ENCODE measurements around the gene BTRC.

Gene BTRC

DNA sequence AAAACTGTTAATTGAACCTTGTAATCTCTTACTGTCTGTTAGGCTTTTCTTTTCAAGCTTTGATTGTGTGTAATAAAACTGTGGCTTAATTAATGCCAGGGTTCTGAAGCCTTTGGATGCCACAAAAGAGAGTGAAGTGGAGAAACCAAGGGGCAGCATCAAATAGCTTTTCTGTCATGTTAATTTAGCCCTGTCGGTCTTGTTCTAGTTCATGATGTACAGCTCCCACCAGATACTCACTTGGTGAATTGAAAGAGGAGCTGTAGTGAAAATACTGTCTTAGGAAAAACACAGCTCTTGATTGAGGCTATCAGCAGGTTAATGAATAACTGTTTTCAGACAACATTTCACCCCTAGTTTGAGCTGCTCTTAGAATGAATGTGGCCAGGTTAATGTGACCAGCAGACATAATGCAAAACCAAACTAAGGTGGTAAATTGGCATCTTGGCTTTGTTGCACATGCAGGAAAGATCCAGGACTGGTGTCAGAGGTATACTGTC, 139.9 kb downstream of the BTRC start:
- TF ChIP-seq, protein P1, sequence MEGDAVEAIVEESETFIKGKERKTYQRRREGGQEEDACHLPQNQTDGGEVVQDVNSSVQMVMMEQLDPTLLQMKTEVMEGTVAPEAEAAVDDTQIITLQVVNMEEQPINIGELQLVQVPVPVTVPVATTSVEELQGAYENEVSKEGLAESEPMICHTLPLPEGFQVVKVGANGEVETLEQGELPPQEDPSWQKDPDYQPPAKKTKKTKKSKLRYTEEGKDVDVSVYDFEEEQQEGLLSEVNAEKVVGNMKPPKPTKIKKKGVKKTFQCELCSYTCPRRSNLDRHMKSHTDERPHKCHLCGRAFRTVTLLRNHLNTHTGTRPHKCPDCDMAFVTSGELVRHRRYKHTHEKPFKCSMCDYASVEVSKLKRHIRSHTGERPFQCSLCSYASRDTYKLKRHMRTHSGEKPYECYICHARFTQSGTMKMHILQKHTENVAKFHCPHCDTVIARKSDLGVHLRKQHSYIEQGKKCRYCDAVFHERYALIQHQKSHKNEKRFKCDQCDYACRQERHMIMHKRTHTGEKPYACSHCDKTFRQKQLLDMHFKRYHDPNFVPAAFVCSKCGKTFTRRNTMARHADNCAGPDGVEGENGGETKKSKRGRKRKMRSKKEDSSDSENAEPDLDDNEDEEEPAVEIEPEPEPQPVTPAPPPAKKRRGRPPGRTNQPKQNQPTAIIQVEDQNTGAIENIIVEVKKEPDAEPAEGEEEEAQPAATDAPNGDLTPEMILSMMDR (IDR thresholded peaks at IDR 0.05; ENCODE audit: low read depth, low read length), result no peak
- H3K4me3 ChIP-seq (ENCODE audit: low read depth, low read length), result no peak overlapping the region

DNA sequence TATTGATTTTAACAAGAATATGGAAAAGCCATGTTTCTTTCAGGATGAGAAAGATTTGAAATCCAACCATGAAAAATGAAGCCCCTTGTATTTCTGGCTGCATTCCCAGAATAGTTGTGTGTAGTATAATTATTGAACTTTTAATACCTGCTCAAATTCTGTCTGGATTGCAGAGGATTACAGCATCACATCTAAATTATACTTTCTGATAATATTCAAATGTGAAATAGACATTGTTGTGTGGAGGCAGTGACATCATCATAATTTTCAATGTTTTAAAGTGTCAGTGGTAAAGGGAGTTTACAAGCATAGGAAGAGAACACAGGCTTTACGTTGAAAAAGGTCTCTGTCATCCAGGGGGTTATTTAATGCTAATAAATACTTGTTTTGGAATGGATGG, 140.7 kb downstream of the BTRC start:
- TF ChIP-seq, protein P1 (IDR thresholded peaks at IDR 0.05; ENCODE audit: low read depth, low read length), result no peak
- H3K4me3 ChIP-seq (ENCODE audit: low read depth, low read length), result no peak overlapping the region

DNA sequence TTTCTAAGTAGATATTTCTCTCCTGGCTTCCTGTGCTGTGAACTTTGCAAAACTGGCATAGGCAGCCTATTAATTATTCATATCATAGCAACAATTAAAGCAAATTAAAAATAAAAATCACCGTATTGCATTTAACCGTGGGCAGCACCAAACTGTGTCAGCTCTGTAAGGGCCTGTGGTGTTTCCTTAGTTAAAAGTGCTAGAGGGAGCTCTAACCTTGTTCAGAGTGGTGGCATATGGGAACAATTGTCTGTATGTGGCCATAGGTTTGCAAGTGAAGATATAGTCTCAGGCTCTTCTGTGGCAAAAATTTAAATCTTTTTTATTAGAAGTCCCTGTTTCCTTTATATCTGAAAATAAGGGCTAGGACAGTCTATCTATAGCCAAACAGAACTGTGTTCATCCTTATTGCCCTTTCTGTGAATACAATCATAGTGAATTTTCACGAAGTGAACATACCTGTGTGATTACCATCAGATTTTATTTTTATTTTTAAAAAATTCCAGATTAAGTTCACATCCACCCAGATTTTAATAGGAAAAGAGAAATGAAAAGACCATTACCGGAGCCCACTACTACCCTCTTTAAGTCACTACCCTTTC, 141.5 kb downstream of the BTRC start:
- H3K4me3 ChIP-seq (ENCODE audit: low read depth, low read length), result no peak overlapping the region
- TF ChIP-seq, protein P1 (IDR thresholded peaks at IDR 0.05; ENCODE audit: low read depth, low read length), result no peak

- TF ChIP-seq, protein P1 (IDR thresholded peaks at IDR 0.05; ENCODE audit: low read depth, low read length), result no peak
- no peak overlapping the region for H3K4me3 ChIP-seq (ENCODE audit: low read depth, low read length)
Observed at GRCh38 chr10:101504438-101504837, 150.5 kb downstream of the BTRC start.

DNA sequence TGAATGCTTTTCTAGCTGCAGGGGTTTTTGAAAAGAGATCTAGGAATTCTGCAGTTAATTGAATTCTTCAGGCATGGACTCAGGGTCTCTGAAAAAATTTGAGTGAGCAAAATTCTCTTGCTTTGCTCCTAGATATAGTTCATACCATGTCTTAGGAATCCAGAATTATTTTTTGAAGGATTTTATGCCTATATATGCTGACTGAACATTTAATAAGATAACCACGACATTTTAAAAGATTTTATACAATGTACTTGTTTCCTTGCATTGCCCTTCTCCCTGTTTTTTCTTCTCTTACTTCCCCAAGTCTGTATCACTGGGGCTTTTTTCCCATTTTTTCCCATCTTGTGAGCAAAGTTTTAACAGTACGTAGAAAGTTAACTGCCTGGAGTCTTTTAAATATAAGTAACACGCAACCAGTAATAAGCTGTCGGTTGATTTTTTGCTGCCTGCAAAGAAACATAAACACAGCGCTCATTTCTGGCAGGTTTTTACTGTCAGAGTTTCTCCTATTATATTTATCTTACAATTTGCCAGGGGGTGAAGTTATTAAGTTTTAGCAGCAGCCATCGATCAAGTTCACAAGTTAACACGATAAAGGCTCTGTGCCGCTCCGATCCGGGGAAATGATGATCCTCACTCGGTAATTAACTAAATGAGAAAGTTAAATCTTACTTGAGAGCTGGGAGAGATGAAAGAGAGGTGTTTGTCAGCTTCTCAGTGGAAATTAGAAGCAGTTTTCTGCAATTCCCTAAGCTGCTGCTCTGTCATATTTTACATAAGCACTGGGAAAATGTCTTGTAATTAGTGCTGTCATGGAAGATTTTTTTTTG, 153.1 kb downstream of the BTRC start:
- H3K4me3 ChIP-seq (ENCODE audit: low read depth, low read length), result no peak overlapping the region
- TF ChIP-seq, protein P1 (IDR thresholded peaks at IDR 0.05; ENCODE audit: low read depth, low read length), result no peak

DNA sequence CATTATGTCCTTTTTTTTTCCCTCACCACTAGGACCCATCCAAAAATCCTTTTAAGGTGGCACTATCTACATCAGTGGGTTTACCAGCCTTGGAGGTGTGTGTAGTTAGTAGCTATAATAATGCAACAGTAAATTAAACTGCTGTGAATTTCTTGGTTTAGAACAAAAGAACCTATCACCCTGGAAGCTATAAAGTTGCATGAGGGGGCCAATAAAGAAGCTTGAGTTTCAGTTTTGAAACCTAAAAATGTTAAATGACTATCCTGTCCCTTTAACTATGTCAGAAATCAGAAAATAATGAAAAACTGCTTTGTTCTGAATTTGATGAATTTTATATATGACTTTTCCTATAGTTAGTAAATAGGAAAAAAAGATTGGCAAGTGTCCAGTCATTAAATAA, 153.9 kb downstream of the BTRC start:
- H3K4me3 ChIP-seq (ENCODE audit: low read depth, low read length), result no peak overlapping the region
- TF ChIP-seq, protein P1 (IDR thresholded peaks at IDR 0.05; ENCODE audit: low read depth, low read length), result no peak

GRCh38 chr10:101511938-101512337, 158.0 kb downstream of the BTRC start:
- TF ChIP-seq, protein P1 (IDR thresholded peaks at IDR 0.05; ENCODE audit: low read depth, low read length), result no peak
- H3K4me3 ChIP-seq (ENCODE audit: low read depth, low read length), result no peak overlapping the region

All from WI38 (cell line).